HG02623 (cell line): ENCODE data around the gene ZNF22.
A peak's percentile ranks its signal among the peaks of the same experiment; 100 is the strongest.
"Not testable (repeated sequence)": the region's sequence is repeated elsewhere in the genome, so short reads cannot be mapped to it uniquely, and the experiment has no call there.

Experiments
- ATAC-seq: cut with Tn5 transposase; IDR thresholded peaks from one replicate; pipeline ENCODE4 v1.9.1; 2021; ENCODE audit warnings: moderate library complexity; ENCODE audit not compliant: unreplicated experiment

ZNF22 gene

GRCh38 chr10:45004661-45005060 lies 3.9 kb downstream of the ZNF22 start:
- no peak for ATAC-seq

GRCh38 chr10:45005284-45005683 lies 4.6 kb downstream of the ZNF22 start:
- no peak for ATAC-seq

DNA sequence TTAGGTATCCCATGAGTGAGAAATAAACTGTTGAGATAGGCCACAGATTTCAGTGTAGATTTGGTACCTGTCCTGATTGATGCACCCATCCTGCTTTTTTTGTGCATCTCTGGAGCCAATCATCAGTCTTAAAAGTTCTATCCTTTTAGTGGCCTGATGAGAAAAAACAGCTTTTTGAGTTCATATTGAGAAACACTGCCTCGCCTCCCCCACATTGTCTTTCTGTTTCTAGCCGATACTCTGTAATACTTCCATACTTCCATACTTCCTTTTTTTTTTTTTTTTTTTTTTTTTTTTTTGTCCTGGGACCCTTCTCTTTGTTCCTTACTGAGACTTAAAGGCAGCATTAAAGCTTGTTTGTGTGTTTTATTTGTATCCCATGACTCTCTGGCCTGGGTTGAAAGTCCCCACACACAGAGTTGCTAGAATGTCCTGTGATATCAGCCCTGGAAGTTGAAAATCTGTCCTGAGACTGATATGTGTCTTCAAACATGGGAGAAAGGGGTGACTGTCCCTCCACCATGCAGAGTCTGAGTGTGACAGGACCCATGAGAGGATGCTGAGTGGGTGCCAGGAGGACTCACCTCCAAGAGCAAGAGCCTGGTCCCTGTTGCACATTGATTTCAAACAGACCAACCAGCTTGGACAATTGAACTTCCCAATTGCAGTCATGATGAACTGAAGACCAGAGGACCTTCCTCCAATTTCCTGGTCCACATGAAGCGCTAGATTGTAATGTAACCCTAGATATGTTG lies 5.7 kb downstream of the ZNF22 start:
- no peak for ATAC-seq

DNA sequence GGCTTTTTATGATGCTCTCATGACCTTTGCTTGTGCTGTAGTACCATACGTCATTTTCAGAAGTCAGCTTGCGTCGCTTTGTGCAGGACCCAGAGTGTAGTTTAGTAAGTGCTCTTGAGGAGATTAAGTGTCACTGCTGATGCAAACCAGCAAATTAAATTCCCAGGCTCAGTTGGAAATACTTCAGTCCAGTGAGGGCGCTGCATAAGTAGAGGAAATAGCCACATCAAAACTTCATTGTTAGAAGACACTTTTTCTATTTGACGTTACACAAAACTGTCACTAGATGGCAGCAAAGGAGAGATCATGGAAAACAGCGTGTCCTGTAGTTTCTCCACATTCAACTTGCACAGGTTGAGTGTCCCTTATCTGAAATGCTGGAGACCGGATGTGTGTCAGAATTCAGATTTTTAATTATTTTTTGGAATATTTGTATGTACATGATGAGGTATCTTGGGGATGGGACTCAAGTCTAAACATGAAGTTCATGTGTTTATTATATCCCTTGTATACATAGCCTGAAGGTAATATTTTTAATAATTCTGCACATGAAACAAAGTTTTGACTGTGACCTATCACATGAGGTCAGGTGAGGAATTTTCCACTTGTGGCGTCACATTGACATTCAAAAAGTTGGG lies 7.9 kb downstream of the ZNF22 start:
- ATAC-seq = peak; percentile 81

GRCh38 chr10:45014557-45014956 lies 13.8 kb downstream of the ZNF22 start:
- ATAC-seq = not testable (repeated sequence)

- ATAC-seq = no peak
These were observed 14.9 kb downstream of the ZNF22 start for GRCh38 chr10:45015590-45015989.

GRCh38 chr10:45023426-45023825 lies 22.7 kb downstream of the ZNF22 start:
- no peak for ATAC-seq

- no peak for ATAC-seq
These were observed 33.6 kb downstream of the ZNF22 start for GRCh38 chr10:45034301-45034700.

DNA sequence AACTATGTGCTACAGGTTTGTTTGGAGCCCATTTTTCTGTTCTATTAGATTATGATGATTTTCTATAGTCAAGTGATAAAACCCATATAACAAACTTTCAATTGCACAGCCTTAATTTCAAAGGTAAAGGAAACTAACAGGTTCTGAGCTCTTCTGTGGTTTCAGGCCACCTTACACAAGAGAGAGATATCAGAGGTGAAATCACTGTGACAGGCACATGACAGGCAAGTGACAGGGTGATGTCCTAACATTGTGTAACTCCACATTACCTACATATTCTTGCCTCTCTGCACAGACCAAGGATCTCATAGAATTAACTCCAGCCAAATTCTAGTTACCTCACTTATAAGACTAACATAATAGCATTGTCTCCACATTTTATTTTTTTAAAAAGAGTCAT lies 35.0 kb downstream of the ZNF22 start:
- no peak for ATAC-seq

- no peak for ATAC-seq
These were observed 40.3 kb downstream of the ZNF22 start for GRCh38 chr10:45040921-45041542.

DNA sequence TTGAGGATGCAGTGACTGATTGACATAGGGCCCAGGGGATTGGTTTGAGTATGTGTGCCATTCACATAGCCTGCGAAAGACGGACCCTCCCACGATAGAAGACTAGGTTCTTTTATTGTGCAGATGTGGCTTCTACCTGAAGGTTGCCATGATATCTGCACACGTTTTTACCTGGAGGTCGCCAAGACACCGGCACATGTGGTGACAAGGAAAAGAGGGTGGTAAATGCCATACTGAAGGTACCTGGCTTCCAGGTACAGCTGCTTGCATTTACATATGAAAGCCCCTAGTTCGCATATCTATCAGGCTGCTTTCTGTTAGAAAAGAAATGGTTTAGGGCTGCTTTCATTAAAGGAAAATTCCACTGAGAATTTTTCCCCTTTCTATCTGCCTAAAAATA lies 43.6 kb downstream of the ZNF22 start:
- no peak for ATAC-seq

DNA sequence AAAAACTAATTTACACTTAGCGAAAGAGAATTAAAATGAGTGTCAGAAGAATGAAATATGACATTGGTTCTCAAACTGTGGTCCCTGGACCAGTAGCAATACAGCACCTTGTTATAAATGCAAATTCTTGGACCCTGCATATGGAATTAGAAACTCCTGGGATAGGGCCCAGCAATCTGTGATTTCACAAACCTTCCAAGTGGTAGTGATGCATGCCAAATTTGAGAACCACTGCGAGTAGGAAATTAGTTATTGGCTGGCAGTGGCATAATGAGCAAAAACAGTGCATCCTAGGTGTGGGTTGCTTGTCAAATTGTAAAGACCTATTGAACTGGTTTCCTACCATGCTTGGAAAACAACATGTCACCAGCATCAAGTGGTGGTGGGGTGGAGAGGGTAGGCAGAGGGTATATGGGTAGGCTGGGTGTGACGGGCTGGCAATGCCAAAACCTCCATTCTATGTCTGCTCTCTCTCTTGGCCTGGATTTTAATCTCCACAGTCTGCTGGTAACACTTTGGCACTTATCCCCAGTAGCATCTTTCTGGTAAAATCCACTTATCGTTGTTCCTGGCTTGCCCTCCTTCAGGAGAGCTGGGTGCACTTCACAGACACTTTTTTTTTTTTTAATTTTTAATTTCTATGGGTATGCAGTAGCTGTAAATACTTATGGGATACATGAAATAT lies 50.0 kb downstream of the ZNF22 start:
- ATAC-seq = no peak

- no peak for ATAC-seq
These were observed 52.0 kb downstream of the ZNF22 start for GRCh38 chr10:45052700-45053099.

DNA sequence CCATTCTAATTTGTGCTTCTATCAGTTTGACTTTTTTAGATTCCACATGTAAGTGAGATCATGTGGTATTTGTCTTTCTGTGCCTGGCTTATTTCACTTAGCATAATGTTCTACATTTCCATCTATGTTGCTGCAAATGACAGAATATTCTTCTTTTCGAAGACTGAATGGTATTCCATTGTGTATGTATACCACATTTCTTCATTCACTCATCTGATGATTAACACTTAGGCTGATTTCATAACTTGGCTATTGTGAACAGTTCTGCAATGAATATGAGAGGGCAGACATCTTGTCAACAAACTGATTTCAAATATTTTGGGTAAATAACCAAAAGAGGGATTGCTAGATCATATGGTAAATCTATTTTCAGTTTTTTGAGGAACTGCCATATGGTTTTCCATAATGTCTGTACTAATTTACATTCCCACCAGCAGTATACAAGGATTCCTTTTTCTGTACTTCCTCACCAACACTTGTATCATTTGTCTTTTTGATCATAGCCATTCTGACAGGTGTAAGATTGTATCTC lies 52.9 kb downstream of the ZNF22 start:
- ATAC-seq = no peak
